NCI-H510A treated with DMSO at 0.1 percent for 48 hours (cell line): ENCODE data around the gene CCDC183.
"Not testable (repeated sequence)": the region's sequence is repeated elsewhere in the genome, so short reads cannot be mapped to it uniquely, and the experiment has no call there.

Source experiments
- DNase-seq: peaks from one replicate; lab custom pipeline; 2025; lab: John Stamatoyannopoulos, UW

CCDC183 gene

DNA sequence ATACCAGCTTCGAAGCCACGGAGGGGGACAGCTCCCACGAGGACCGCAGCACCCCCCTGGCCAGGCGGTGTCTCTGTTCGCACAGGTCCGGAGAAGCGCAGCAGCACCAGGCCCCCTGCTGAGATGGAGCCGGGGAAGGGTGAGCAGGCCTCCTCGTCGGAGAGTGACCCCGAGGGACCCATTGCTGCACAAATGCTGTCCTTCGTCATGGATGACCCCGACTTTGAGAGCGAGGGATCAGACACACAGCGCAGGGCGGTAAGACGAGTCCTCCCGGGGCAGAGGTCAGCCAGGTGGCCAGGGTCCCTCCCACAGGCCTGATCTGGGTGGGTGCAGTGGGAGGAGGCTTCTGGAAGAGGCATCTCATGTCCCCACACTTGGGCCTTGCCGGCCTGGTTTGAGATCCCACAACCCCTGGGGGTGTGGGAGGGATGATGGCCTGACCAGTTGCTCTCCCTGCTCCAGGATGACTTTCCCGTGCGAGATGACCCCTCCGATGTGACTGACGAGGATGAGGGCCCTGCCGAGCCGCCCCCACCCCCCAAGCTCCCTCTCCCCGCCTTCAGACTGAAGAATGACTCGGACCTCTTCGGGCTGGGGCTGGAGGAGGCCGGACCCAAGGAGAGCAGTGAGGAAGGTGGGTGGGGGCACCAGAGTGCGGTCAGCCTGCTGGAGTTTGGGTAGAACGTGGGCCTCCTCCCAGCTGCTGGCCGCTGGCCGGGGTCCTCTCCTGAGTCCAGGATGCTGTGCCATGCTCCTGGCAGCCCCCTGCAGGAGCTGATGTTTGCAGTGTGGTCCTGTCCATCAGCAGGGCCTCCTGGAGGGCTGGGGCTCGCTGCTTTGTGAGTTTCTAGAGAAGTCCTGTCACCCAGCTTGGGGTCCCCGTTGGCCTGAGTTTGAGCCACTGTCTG lies 43.3 kb downstream of the CCDC183 start:
- no peak for DNase-seq

DNA sequence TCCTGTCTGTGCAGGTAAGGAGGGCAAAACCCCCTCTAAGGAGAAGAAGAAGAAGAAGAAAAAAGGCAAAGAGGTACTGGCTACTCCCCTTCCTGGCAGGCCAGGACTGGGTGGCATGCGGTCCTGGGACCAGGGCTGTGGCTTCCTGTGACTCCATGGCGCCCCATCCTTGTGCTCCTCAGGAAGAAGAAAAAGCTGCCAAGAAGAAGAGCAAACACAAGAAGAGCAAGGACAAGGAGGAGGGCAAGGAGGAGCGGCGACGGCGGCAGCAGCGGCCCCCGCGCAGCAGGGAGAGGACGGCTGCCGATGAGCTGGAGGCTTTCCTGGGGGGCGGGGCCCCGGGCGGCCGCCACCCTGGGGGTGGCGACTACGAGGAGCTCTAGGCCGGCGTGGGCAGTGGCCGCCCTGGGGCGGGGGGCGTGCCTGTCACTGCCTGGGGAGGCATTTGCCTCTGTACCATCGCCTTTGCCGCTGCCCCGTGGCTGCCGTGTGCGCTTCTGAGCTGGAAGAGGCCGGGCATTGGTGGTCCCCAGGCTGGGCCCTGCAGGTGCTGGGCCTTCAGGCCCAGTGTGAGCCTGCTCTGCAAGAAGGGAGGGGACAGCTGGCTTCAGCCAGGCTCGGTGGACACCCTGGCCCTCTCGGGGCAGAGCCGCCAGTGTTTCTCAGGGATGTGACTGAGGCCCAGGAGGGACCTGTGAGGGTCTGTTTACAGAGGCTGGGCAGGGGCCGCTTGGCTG lies 44.2 kb downstream of the CCDC183 start:
- DNase-seq, result no peak

DNA sequence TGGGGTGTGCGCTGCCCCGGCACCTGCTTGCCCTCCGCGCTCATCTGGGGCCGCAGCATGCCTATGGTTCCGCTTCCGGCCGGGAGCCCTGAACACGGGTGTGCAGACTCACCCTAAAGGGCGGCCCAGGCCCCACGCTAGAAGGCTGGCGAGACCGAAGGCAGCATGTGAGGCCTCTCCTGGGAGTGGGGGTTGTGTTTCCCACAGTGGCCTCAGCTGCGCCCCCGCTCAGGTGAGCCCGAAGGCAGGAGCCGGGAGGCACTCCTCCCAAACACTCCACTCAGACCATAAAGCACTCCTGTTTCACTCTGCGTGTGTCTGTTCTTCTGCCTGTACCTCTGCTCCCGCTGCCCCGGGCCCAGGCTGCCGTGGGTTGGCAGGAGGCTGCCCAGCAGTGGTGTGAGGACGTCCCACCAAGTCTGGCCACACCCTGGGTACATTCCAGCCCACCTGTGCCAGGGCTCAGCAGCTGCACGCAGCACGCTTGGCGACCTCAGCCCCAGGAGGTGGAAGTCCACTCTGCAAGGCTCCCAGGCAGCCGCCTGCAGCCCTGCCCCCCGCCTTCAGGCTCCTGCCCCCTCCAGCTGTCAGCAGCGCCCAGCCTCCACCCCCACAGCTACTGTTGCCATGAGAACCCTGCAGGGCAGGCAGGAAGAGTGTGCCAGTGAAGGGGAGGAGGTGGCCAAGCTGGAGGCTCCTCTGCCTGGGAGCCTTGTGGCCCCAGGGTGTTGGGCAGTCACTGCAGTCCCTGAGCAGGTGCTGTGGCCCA lies 44.9 kb downstream of the CCDC183 start:
- DNase-seq, result peak; percentile 75

DNA sequence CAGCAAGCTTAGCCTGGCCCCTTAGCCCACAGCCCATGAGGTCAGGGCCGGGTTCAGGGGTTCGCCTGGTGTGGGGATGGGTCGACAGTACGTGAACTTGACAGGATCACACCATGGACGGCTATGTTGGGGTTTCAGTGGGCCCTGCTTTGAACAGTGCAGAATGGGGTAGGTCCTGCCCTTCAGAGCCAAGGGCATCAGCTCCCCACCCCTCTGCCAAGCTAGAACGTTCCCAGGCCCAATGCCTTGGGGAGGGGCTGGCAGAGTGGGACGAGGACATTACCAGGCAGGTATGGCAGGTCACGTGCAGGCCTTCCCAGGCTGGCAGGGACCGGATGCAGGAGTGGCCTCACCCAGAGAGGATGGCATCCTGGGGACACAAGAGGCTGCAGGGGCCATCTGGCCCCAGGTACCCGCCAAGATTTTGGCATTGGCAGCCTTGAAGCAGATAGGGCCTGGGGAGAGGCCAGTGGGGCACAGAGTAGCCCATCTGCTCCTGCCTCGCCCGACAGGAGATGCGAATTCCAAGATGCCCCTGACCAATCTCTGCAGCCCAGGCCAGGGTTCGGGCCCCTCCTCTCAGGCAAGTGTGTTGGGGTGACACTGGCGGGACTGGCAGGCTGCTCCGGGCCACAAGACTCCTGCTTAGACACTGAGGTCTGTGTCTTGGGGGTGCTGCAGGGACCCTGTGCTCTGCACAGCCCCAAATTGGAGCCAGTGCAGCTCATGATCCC lies 45.7 kb downstream of the CCDC183 start:
- peak; percentile 51 for DNase-seq

DNA sequence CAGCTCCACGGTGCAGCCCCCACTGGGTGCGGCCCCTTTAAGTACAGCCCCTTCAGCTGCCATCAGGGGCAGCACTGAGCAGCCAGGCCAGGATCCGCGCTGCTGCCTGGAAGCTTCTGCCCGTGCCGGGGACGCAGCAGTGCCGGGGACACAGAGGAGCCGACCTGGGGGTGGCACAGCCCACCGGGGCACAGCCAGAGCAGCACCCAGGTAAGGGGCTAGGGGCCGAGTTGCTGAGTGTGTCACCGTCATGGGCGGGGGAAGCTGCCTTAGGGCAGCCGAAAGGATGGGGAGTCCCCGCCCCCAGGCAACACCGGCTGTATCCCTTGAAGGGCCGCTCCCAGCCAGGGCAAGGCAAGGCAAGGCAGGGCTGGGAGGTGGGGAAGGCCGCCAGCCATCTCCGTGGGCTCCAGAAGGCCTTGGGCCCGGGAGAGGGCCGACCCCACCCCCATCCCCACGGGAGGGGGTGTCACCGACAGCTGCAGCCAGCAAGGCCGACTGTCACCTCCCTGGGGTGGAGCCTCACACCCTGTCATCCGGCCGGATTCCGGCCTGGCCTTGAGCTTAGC lies 46.3 kb downstream of the CCDC183 start, which contains the start of gene AJM1:
Gene AJM1, plus strand, starts transcription at position 99 of the 569 bp plus-strand sequence. CDS start 1,937 bp downstream, outside the sequence.
- peak; percentile 60 for DNase-seq

DNA sequence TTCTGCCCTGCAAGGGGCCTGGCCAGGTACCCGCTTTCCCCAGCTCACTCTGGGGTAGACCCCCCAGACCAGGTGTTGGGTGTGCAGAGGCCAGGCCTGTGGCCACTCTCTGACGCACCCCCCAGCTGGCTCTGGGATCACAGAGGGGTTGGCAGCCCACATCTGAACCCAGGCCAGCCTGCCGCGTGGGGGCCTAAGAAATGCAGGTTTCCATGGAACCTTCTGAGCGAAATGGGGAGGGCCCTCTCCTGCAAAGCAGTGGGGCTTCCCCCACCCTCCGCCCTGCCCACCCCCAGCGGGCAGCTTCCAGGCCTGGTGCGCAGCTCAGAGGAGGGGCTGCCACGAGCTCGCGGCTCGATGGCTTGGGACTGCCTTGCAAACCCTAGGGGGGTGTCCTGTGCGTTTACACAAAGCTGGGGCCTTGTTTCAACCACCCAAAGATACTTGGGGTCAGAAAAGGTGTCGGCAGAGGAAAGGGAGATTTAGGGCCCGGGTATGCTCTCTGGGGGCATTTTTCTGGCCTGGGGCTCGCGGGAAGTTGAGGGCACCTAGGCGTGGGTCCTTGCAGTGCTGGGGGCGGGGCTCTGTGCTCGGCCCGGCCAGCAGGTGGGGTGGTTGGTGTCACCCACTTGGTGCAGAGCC lies 47.1 kb downstream of the CCDC183 start:
- not testable (repeated sequence) for DNase-seq

DNA sequence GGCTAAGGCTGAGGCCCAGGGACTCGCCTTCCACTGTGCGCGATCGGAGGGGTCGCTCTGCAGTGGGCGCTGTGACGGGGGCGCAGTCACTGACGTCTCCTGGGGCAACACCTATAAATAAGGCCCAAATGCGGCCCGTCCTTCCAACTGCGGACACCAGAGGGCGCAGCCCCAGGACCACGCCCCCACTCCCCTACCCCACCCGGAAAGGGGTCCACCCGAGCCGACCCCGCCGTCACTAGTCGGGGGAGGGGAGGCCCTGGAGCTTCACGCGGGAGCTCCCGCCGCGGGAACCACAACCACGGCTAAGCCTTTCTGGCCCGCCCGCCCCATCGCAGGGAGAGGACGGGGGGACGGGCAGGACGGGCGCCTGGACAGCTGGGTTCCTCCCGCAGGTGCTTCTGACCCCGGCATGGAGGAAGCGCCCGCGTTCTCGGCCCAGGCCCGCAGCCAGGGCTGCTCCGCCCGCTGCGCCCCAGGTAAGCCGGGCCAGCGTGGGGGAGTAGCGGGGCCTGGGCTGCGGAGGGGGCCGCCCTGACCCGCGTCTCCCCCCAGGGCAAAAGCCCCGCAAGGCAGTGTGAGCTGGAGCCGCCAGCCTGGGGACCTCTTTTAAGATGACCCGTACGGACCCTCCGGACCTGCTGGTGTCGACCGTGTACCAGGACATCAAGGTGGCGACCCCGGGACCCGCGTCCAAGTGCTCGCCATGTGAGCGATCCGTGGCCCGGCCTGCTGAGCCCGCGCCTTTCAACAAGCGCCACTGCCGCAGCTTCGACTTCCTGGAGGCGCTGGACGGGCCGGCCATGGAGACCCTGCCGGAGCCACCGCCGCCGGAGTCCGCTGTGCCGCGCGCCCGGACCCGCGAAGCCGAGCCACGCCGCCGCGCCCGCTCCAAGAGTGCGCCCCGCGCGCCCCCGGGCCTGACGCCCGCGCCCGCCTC lies 47.9 kb downstream of the CCDC183 start:
- not testable (repeated sequence) for DNase-seq

DNA sequence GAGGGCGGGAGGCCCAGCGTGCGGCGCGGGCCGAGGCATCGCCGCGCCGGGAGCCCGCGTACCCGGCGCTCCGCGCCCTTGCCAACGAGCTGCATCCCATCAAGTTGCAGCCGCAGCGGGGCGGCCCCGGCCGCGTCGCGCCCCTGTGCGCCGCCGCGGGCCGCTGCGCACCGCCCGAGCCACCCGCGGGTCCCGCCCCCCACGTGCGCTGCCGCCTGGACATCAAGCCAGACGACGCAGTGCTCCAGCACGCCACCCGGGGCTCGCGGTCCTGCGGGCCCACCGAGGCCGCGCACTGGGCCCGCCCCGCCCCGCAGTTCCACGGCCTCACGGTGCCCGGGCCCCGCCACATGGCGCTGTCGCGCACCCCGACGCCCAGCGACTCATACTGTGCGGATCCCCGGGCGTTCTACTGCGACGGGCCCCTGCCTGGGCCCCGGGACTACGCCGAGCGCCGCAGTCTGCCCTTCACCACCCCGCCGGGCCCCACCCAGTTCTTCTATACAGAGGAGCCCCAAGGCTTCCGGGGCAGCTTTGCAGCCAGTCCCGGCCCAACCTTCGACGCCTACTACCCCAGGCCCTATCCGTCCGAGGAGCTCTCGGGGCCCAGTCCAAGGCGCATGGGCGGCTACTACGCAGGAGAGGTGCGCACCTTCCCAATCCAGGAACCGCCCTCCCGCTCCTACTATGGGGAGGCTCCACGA lies 48.8 kb downstream of the CCDC183 start:
- no peak for DNase-seq

DNA sequence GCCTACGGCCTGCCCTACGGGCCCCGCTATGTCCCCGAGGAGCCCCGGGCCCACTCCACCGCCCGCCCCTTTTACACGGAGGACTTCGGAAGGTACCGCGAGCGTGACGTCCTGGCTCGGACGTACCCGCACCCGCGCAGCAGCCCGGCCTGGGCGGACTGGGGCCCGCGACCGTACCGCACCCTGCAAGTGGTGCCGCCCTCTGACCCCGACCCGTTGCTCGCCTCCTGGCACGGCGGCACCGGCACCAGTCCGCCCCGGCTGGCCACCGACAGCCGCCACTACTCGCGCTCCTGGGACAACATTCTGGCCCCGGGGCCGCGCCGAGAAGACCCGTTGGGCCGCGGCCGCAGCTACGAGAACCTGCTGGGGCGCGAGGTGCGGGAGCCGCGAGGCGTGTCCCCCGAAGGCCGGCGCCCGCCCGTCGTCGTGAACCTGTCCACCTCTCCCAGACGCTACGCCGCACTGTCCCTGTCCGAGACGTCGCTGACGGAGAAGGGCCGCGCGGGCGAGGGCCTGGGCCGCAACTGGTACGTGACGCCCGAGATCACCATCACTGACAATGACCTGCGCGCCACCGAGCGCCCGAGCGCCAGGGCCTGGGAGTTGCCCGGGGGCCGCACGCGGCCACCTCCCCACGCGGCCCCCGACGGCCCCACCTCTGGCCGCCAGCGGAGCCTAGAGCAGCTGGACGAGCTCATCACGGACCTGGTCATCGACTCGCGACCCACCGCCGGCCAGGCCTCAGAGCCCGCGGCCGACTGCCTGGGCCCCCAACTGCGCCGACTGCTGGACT lies 49.5 kb downstream of the CCDC183 start:
- DNase-seq, result no peak

DNA sequence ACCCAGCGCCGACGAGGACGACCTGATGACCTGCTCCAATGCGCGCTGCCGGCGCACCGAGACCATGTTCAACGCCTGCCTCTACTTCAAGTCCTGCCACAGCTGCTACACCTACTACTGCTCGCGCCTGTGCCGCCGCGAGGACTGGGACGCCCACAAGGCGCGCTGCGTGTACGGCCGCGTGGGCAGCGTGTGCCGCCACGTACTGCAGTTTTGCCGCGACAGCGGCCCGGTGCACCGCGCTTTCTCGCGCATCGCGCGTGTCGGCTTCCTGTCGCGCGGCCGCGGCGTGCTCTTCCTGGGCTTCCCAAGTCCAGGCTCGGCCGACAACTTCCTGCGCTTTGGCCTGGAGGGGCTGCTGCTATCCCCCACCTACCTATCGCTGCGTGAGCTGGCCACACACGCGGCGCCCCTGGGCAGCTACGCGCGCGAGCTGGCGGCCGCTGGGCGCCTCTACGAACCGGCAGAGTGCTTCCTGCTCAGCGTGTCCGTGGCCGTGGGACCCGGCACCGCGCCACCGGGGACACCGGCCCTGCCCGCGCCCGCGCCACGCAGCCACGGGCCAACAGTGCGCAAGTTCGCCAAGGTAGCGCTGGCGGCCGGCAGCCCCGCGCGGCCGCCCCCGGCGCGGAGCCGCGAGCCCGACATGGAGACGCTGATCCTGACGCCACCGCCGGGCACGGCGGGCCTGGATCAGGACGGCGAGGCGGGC lies 50.4 kb downstream of the CCDC183 start:
- DNase-seq, result no peak

DNA sequence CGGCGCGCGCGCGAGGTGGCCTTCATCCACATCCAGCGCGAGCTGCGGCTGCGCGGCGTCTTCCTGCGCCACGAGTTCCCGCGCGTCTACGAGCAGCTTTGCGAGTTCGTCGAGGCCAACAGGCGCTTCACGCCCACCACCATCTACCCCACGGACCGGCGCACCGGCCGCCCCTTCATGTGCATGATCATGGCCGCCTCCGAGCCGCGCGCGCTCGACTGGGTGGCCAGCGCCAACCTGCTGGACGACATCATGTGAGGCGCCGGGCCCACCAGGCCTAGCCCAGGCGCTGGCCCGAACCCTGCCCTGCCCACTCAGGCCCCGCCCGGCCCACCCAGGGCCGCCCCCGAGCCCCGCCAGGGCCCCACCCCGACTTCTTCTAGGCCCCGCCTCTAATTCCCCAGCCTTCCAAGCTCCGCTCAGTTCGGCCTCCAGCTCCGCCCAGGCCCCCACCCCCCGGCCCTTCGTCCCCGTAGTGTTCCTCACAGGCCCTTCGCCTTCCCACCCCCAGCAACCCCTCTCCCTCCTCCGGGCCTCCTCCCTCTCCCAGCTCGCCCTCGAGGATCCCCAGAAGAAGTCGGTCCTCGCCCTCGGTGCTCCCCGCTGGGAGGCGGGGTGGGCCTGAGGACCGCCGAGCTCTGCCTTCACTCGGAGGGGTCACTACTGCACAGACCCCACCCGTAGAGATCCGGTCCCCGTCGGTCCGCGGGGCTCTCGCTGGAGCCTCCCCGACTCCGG lies 51.1 kb downstream of the CCDC183 start:
- DNase-seq, result peak; percentile 47

DNA sequence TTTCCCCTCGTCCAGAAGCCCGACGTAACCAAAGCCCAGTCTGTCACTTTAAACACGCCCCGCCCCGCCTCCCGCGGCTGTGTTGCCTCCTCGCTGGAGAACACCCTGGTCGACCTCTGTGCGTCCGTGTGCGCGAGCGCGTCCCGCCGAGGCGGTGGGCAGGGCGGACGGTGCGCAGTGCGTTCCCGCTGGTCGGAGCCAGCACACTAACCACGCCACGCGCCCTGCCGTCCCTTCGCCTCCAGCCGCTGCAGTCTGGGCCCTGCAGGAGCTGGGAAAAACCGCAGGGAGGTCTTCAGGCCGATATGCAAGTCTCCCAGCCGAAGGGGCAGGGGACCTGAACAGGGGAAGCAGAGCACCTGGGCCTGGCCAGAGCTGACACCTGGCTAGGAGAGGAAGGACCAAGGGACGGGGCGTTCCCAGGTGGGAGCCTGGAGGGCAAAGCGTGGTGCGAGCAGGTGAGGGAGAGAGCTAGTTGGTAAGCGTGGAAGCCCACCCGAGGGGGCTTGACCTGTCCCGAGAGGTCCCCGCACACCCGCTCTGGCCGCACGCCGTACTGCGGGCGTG lies 51.8 kb downstream of the CCDC183 start:
- DNase-seq, result peak; percentile 85

DNA sequence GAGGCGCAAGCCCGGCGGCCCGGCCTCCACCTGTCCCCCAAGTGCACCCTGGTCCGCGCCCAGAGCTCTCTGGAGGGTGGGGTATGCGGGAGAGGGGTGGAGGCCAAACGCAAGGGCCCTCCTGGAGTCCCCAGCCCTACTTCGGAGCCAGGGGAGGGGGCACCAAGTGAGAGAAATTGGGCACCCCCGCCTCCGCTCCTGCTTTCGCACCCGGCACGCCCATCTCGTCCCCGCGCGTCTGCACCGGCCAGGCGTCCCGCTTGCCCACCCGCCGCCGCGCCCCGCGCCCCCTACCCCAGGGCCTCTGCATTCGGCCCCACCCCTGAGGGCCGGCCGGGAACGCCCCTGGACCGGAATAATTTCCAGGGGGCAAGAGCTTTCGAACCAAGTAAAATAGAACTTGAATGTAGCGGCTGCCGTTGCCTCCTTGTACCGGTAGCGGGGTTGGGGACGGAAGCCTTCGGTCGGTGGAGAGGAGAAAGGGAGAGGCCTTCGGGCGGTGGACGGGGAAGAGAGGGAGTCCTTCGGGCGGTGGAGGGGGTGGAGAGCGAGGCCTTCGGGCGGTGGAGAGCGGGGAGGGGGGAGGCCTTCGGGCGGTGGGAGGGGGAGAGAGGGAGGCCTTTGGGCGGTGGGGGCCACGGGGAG lies 52.4 kb downstream of the CCDC183 start:
- DNase-seq, result peak; percentile 72

DNA sequence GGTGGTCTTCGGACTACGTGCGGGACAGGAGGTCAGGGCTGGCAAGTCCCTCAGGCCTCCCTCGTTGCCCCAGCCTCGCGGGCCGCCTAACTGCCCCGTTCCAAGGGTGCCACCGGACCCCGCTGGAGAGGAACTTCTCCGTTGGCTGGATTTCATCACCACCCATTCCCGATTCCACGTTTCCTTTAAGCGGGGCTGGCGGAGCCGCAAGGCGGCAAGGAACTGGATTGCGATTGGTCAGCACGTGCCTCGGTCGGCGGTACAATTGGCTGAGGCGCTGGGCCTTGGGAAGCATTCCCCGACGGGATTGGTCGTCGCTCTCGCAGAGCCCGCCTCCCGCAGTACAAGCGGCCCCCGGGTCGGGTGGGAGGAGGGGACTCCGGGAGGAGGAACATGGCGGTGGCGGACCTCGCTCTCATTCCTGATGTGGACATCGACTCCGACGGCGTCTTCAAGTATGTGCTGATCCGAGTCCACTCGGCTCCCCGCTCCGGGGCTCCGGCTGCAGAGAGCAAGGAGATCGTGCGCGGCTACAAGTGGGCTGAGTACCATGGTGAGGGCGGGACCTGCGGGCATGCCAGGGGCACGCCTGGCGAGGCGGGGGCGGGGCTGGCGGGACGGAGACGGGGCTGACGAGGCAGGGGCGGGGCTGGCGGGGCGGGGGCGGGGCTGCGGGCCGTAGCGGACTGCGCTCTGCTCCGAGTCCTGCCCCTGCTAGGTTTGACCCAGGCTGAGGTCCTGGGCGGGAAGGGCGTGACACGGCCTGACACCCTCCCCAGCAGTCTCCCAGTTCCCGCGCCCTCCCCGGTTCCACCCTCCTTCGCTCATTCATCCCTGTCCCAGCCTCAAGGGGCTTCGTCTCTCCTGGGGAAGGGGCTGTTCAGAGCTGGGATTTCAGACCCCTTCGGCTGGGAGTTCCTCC lies 53.2 kb downstream of the CCDC183 start, which contains the start of gene PHPT1:
Gene PHPT1, plus strand, starts transcription at position 372 of the 922 bp plus-strand sequence. Its CDS starts 22 bp downstream, at position 394.
- DNase-seq, result peak; percentile 97
